K562 (cell line): ENCODE data around the gene ASPA.

Experiments
- CEBPB ChIP-seq: fragments of 450-650 bp; IDR thresholded peaks from 2 replicates; pipeline ENCODE4 v1.6.1; 2016; ENCODE audit warnings: missing genetic modification characterization, missing compliant biosample characterization
- EZH2 ChIP-seq: IDR thresholded peaks from 2 replicates; pipeline ENCODE4 v1.6.1; 2012; ENCODE audit warnings: low read depth, mild to moderate bottlenecking, inconsistent platforms, low read length, borderline replicate concordance
- GABPA ChIP-seq: fragments of 200-800 bp; sonication (Bioruptor generic); conservative IDR thresholded peaks from 2 replicates; pipeline ENCODE4 v1.6.1; 2016; ENCODE audit warnings: low read depth, missing genetic modification characterization, missing compliant biosample characterization
- MAFF ChIP-seq: IDR thresholded peaks from 2 replicates; pipeline ENCODE4 v1.6.1; 2012; ENCODE audit warnings: low read length, improper control_type of control experiment
- MLLT1 ChIP-seq, 2 experiments: fragments of 450-650 bp; IDR thresholded peaks; 2 replicates each; pipeline ENCODE4 v1.6.1; 2016
- NCOA1 ChIP-seq: fragments of 450-650 bp; IDR thresholded peaks from 2 replicates; pipeline ENCODE4 v1.6.1; 2016; ENCODE audit warnings: low read depth
- POLR2A ChIP-seq: fragments of 450-650 bp; conservative IDR thresholded peaks from 2 replicates; pipeline ENCODE4 v1.6.1; 2016
- SMC3 ChIP-seq: conservative IDR thresholded peaks from 2 replicates; pipeline ENCODE4 v1.6.1; 2011; ENCODE audit warnings: low read depth, low read length, improper control_type of control experiment; ENCODE audit not compliant: insufficient read depth
- ZBTB17 ChIP-seq: fragments of 450-650 bp; formaldehyde crosslinking; IDR thresholded peaks from 2 replicates; pipeline ENCODE4 v1.4.0; 2020; ENCODE audit warnings: mild to moderate bottlenecking
- ZNF431 ChIP-seq: sonication (generic); formaldehyde crosslinking; IDR thresholded peaks from 2 replicates; pipeline ENCODE4 v1.8.0; 2022; ENCODE audit warnings: mild to moderate bottlenecking, missing genetic modification reagents

DNA sequence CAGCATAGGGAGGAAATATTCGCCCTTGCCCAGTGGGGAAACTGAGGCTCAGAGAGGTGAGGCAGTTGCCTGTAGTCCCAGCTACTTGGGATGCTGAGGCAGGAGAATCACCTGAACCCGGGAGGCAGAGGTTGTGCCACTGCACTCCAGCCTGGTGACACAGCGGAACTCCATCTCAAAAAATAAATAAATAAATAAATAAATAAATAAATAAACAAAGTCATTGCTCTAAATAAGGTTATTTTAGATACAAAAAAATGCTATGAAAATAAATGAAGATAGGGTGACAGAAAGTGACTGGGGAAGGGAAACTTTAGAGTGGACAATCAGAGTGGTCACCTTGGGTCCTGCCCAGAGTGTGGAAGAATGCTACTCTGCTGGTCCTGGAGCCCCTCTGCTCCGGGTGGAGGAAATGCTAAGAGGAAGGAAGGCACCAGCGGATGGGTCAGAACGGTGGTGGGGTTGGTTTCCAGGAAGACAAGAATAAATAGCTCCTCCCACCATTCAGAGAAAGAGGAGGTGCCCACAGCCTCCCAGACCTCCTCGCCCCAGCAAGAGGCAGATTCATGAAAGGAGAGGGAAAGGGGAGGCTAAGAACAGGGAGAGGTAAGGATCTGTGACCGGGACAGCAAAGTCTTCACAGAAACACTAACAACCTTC is 64.2 kb downstream of the ASPA start:
- TF ChIP-seq ZNF431 (CRISPR knock-in tag) (no peak), GABPA (tag) (no peak), MLLT1 (IDR thresholded peaks at IDR 0.05) (no peak), EZH2 (no peak), SMC3 (no peak), ZBTB17 (CRISPR knock-in tag) (no peak), CEBPB (tag) (no peak), NCOA1 (no peak), MAFF (no peak), POLR2A (no peak)
